WTC11 (cell line): Measurements from ENCODE around the gene GFOD1. TPM values are rescaled to one million over a fixed set of nuclear protein-coding genes. Genes with fewer than 3 reads are reported as not detected.

Experiments used
- ATAC-seq: fragments of 200-7000 bp; cut with Tn5 transposase; 2 replicates; pipeline ENCODE4 v1.10.0; 2021; ENCODE audit warnings: mild to moderate bottlenecking, moderate library complexity
- CTCF ChIA-PET: fragments of 300-600 bp; sonication (Branson Sonifier 250); formaldehyde crosslinking; loops from one replicate; lab custom pipeline; 2021; ENCODE audit warnings: antibody characterized with exemption; lab: Charles Lee
- POLR2A ChIA-PET: fragments of 350-600 bp; sonication (Branson Sonifier 250); formaldehyde crosslinking; loops from one replicate; lab custom pipeline; 2021; ENCODE audit warnings: antibody characterized with exemption; lab: Charles Lee
- DNase-seq: peaks from one replicate; pipeline ENCODE4 v3.0.0; 2021; ENCODE audit warnings: low spot score
- H3K27ac Mint-ChIP-seq: 2 replicates; pipeline ENCODE4 v1.8.0; 2021; ENCODE audit warnings: mixed read lengths
- H3K27me3 Mint-ChIP-seq: 2 replicates; pipeline ENCODE4 v1.8.0; 2021; ENCODE audit warnings: low read depth, mild to moderate bottlenecking, moderate library complexity, mixed read lengths
- H3K36me3 Mint-ChIP-seq: 2 replicates; pipeline ENCODE4 v1.8.0; 2021; ENCODE audit warnings: mixed read lengths
- H3K4me1 Mint-ChIP-seq: 2 replicates; pipeline ENCODE4 v1.8.0; 2022; ENCODE audit warnings: mixed read lengths
- H3K4me3 Mint-ChIP-seq: 2 replicates; pipeline ENCODE4 v1.8.0; 2021; ENCODE audit warnings: mild to moderate bottlenecking, moderate library complexity, mixed read lengths
- H3K9me3 Mint-ChIP-seq: 2 replicates; pipeline ENCODE4 v1.8.0; 2021; ENCODE audit warnings: mixed read lengths
- FOXP1 ChIP-seq: sonication (generic); formaldehyde crosslinking; IDR thresholded peaks from 2 replicates; pipeline ENCODE4 v1.8.0; 2022; ENCODE audit warnings: missing genetic modification reagents, mild to moderate bottlenecking, moderate library complexity, borderline replicate concordance
- HMGA2 ChIP-seq: fragments of 250-450 bp; sonication (Bioruptor Pico); IDR thresholded peaks from 2 replicates; pipeline ENCODE4 v1.4.0; 2021; ENCODE audit warnings: mild to moderate bottlenecking, moderate library complexity
- JAZF1 ChIP-seq: fragments of 250-450 bp; sonication (Bioruptor Pico); IDR thresholded peaks from 2 replicates; pipeline ENCODE4 v1.9.0; 2021; ENCODE audit warnings: moderate library complexity, mild to moderate bottlenecking, inconsistent platforms
- MYBL2 ChIP-seq: sonication (generic); formaldehyde crosslinking; IDR thresholded peaks from 2 replicates; pipeline ENCODE4 v1.8.1; 2023; ENCODE audit warnings: mild to moderate bottlenecking, moderate library complexity, missing genetic modification reagents
- NFATC4 ChIP-seq: fragments of 250-450 bp; sonication (Bioruptor Pico); IDR thresholded peaks from 2 replicates; pipeline ENCODE4 v1.9.0; 2021; ENCODE audit warnings: mild to moderate bottlenecking
- total RNA-seq: library from RNA; stranded (reverse); gene quantifications from 3 replicates; pipeline ENCODE4 v1.2.3, GENCODE V29; 2021
- TF ChIP-seq, protein P1 (sequence below): sonication (generic); formaldehyde crosslinking; IDR thresholded peaks from 2 replicates; pipeline ENCODE4 v1.8.0; 2023; ENCODE audit warnings: missing genetic modification reagents
- TF ChIP-seq, protein P2 (sequence below): sonication (generic); formaldehyde crosslinking; IDR thresholded peaks from 2 replicates; pipeline ENCODE4 v1.8.0; 2022; ENCODE audit warnings: mild to moderate bottlenecking, missing genetic modification reagents
- TF ChIP-seq, protein P3 (sequence below): fragments of 250-450 bp; sonication (Bioruptor Pico); IDR thresholded peaks from 2 replicates; pipeline ENCODE4 v1.9.0; 2021; ENCODE audit warnings: moderate library complexity, mild to moderate bottlenecking, inconsistent platforms, borderline replicate concordance
- TF ChIP-seq, protein P4 (sequence below): fragments of 250-450 bp; sonication (Bioruptor Pico); conservative IDR thresholded peaks from 2 replicates; pipeline ENCODE4 v1.9.0; 2021; ENCODE audit warnings: mild to moderate bottlenecking
- TF ChIP-seq, protein P5 (sequence below): sonication (generic); formaldehyde crosslinking; IDR thresholded peaks from 2 replicates; pipeline ENCODE4 v1.8.1; 2022; ENCODE audit warnings: low read depth, mild to moderate bottlenecking, moderate library complexity, missing genetic modification reagents, borderline replicate concordance
- TF ChIP-seq, protein P6 (sequence below): sonication (generic); formaldehyde crosslinking; IDR thresholded peaks from 2 replicates; pipeline ENCODE4 v1.8.1; 2023; ENCODE audit warnings: mild to moderate bottlenecking, missing genetic modification reagents, moderate library complexity

The GFOD1 gene
- total RNA-seq, 1 experiment from 2014 or later = 8.5 TPM

DNA sequence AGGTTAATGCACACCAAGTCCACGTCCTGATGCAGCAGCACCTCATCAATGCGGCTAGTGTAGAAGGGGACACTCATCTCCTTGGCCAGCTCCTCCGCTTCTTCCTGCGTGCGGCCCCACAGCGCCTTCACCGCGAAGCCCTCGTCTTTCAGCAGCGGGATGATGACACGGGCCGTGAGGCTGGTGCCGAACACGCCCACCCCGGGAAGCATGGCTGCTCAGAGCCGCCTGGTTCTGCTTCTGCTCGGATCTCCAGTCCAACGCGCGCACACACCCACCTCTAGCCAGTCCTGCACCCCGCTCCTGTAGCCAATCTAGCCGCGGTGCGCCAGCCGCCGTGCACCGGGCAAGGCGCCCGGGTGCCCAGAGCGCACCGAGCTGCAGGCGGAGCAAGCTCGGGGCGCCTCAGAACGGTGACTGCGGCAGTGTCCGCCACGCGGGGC is 700 bp downstream of the GFOD1 start (continued):
- TF ChIP-seq, protein P1, sequence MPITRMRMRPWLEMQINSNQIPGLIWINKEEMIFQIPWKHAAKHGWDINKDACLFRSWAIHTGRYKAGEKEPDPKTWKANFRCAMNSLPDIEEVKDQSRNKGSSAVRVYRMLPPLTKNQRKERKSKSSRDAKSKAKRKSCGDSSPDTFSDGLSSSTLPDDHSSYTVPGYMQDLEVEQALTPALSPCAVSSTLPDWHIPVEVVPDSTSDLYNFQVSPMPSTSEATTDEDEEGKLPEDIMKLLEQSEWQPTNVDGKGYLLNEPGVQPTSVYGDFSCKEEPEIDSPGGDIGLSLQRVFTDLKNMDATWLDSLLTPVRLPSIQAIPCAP (CRISPR knock-in tag) = 0 out of 2 replicates have a peak, but pooled peaks have one; percentile 19
- TF ChIP-seq, protein P2, sequence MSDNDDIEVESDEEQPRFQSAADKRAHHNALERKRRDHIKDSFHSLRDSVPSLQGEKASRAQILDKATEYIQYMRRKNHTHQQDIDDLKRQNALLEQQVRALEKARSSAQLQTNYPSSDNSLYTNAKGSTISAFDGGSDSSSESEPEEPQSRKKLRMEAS (CRISPR knock-in tag) = peak; percentile 4; the same call in 1 of the 2 replicates
- TF ChIP-seq, protein P3, sequence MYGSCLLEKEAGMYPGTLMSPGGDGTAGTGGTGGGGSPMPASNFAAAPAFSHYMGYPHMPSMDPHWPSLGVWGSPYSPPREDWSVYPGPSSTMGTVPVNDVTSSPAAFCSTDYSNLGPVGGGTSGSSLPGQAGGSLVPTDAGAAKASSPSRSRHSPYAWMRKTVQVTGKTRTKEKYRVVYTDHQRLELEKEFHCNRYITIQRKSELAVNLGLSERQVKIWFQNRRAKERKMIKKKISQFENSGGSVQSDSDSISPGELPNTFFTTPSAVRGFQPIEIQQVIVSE (CRISPR knock-in tag) = no peak
- TF ChIP-seq, protein P4, sequence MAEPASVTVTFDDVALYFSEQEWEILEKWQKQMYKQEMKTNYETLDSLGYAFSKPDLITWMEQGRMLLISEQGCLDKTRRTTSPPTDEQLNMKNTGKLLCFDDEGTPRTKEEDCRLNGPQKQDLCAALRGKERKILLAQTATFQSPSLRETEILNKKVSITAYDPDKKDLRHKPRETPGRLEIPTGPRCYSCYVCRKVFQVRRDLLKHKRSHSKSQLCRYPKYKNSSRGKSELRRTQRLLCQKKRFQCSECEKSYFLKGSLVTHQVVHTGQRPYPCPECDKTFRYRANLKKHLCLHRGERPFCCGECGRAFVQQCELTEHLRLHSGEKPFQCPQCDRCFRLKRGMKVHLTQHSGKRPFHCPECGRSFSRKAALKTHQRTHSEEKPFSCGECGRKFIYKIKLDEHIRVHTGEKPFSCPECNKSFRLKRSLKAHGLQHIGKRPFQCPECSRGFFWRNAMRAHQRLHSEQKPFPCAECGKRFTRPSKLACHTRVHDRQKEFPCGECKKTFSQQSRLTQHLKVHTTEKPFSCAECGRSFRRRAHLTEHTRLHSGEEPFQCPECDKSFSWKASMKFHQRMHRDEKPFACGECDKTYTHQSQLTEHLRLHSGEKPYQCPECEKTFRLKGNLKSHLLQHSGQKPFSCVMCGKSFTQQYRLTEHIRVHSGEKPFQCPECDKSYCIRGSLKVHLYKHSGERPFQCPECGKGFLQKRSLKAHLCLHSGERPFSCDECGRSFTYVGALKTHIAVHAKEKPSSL (CRISPR knock-in tag) = no peak

DNA sequence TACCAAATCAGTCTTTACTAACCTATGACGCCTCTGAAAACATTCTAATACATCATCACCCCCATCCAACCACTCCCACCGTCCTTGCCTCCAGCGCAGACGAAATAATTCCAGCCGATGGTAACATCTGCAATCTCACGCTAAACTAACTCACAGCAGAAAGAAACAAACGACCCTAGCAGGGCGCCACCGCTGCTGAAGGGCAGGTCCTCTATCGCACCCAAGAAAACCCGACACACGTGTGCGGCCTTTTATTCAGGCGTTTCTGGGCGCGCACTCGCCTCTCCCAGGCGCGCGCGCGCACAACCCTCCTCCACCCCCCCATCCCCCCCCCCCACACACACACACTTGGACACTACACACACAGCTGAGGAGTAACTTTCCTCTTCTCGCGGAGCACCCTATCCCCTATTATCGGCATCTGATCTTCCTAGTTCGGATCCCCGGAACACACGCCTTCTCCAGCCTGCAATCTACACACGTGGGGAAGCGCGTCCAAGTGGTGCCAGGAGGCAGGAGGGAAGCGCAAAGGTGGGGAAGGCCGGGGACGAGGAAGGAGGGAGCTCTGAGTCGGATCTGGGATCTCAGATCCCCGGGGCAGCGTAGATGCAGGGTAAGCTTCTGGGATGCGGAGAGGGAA is 1.4 kb downstream of the GFOD1 start:
- POLR2A ChIA-PET = interaction anchor here (0.9 to 3.0 kb wide), 4 partner anchors 9 to 129 kb away, joined by 3 to 18 read pairs (median 6); partner anchors contain the start of genes NOL7 and SIRT5

DNA sequence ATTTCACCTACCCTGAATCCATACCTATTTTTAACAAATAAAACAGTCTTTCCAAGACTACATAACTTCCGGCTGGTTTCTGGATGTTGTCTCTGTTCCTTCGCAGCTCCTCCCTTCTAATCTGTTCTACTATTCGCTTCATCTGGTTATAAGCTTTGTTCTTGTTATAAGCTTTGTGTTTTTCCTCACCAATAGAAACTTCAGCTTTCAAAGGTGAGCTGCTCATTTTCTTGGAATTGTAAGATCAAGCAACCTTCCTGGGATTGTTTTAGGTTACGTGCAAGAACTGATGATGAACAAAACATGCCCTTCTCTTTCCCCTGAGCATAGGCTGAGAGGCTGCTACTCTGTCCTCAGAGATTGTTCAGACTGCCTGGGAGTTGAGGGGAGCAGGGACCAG is 2.1 kb downstream of the GFOD1 start:
- POLR2A ChIA-PET = interaction anchor here (3.0 kb wide), 1 partner anchor 90 kb away, joined by 18 read pairs; the partner anchor contains the start of gene SIRT5
- DNase-seq (no peak), ATAC-seq (no peak)
- H3K27me3 Mint-ChIP-seq = peaks cover 54% of the 10 kb centered on the region
- H3K4me1 Mint-ChIP-seq = peaks cover 30% of the 10 kb centered on the region
- H3K36me3 Mint-ChIP-seq = no peaks in the 10 kb centered on the region
- H3K9me3 Mint-ChIP-seq = no peaks in the 10 kb centered on the region
- CTCF ChIA-PET = interaction anchor here (0.9 to 3.9 kb wide), 4 partner anchors 33 to 140 kb away, joined by 3 to 32 read pairs (median 3); partner anchors contain the start of genes NOL7 and SIRT5
- H3K27ac Mint-ChIP-seq = no peak overlapping the region
- H3K4me3 Mint-ChIP-seq = peak overlapping the region; percentile 93
- TF ChIP-seq, protein P5, sequence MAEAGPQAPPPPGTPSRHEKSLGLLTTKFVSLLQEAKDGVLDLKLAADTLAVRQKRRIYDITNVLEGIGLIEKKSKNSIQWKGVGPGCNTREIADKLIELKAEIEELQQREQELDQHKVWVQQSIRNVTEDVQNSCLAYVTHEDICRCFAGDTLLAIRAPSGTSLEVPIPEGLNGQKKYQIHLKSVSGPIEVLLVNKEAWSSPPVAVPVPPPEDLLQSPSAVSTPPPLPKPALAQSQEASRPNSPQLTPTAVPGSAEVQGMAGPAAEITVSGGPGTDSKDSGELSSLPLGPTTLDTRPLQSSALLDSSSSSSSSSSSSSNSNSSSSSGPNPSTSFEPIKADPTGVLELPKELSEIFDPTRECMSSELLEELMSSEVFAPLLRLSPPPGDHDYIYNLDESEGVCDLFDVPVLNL (CRISPR knock-in tag) = no peak

More for the DNA sequence above, 1.4 kb downstream of the GFOD1 start:
- Mint-ChIP-seq H3K27me3 (peaks cover 61% of the 10 kb centered on the region), H3K36me3 (no peaks in the 10 kb centered on the region), H3K4me3 (peak overlapping the region; percentile 93), H3K4me1 (peaks cover 27% of the 10 kb centered on the region), H3K9me3 (no peaks in the 10 kb centered on the region), H3K27ac (no peak overlapping the region)
- 0 out of 2 replicates have a peak, but pooled peaks have one; percentile 2 for TF ChIP-seq FOXP1 (CRISPR knock-in tag)
- no peak for TF ChIP-seq JAZF1 (CRISPR knock-in tag)
- TF ChIP-seq MYBL2 = 0 out of 2 replicates have a peak, but pooled peaks have one; percentile 49
- DNase-seq (peak; percentile 32), ATAC-seq (peak; percentile 4)
- CTCF ChIA-PET = interaction anchor here (0.5 to 3.9 kb wide), 13 partner anchors 33 to 209 kb away, joined by 3 to 32 read pairs (median 4); partner anchors contain the start of genes SIRT5 and TBC1D7

DNA sequence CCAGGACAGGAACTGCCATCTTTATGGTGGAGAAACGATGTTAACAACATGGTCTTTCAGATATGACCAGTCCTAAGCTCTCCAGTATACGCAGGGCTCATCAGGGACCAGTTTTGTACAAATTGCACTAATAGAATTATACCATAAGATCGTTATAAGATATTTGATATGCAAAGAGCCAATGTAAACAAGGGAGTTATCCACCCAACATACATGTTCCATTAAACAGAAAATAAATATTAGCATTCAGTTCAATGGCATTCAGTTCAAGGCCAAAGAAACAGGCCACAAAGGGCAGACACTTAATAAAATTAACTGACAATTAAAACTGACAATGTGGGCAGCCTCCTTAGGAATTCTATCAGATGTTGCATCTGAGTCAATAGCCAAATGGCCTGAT is 2.6 kb downstream of the GFOD1 start:
- peak overlapping the region; percentile 93 for H3K4me3 Mint-ChIP-seq

More for the DNA sequence above, 2.6 kb downstream of the GFOD1 start:
- no peak for DNase-seq
- peaks cover 30% of the 10 kb centered on the region for H3K4me1 Mint-ChIP-seq
- CTCF ChIA-PET = interaction anchor here (1.0 to 3.9 kb wide), 3 partner anchors 90 to 140 kb away, joined by 3 to 32 read pairs (median 3); partner anchors contain the start of genes NOL7 and SIRT5
- no peak for ATAC-seq
- H3K27ac Mint-ChIP-seq = no peak overlapping the region
- no peaks in the 10 kb centered on the region for H3K36me3 Mint-ChIP-seq
- H3K27me3 Mint-ChIP-seq = peaks cover 50% of the 10 kb centered on the region
- no peak for TF ChIP-seq NFATC4 (CRISPR knock-in tag)
- TF ChIP-seq, protein P6, sequence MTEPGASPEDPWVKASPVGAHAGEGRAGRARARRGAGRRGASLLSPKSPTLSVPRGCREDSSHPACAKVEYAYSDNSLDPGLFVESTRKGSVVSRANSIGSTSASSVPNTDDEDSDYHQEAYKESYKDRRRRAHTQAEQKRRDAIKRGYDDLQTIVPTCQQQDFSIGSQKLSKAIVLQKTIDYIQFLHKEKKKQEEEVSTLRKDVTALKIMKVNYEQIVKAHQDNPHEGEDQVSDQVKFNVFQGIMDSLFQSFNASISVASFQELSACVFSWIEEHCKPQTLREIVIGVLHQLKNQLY = no peak
- no peak for TF ChIP-seq FOXP1 (CRISPR knock-in tag)
- no peak for TF ChIP-seq HMGA2 (CRISPR knock-in tag)
- TF ChIP-seq, all 79 proteins: peak for 0
- H3K9me3 Mint-ChIP-seq = no peaks in the 10 kb centered on the region
- POLR2A ChIA-PET = interaction anchor here (3.0 kb wide), 1 partner anchor 90 kb away, joined by 18 read pairs; the partner anchor contains the start of gene SIRT5
